GM19025 (cell line): ENCODE results near the gene UNC13B.

Experiments
- ATAC-seq: cut with Tn5 transposase; IDR thresholded peaks from one replicate; pipeline ENCODE4 v1.9.1; 2021; ENCODE audit warnings: mild to moderate bottlenecking, low read depth, moderate library complexity; ENCODE audit not compliant: unreplicated experiment

The UNC13B gene

DNA sequence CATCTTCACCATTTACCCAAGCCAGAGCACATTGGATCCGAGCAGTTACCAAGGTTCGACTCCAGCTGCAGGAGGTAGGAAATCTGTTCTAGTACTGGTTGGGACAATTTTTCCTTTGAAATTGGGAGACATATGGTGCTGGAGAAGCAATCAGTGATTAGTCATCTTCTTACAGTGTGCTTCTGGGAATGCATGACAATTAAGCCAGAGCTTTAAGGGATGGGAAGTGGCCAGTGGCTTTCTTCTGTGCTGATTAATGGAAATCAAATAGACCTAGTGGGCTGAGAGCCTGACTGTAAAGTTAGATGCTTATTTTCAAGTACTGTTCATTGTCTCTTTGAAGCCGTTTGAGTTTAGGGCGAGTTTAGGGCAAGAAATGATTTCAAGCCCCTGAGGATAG is 152.1 kb downstream of the UNC13B start:
- no peak for ATAC-seq

DNA sequence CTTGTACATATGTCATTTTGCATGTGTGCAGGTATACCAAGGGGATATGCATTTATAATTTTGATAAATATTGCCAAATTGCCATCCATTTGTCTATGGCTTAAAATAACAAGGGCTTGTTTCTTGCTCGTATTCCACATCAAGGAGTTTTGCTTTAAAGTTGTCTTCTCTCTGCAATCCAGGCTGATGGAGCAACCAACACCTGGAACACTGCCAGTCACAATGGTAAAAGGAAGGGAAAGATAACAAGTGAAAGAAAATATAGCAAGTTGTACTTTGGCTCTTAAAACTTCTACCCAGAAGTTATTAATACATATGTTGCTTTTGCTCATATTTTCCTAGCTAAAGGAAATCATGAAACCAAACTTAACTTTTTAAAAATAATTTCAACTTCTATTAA is 156.9 kb downstream of the UNC13B start:
- ATAC-seq: no peak

DNA sequence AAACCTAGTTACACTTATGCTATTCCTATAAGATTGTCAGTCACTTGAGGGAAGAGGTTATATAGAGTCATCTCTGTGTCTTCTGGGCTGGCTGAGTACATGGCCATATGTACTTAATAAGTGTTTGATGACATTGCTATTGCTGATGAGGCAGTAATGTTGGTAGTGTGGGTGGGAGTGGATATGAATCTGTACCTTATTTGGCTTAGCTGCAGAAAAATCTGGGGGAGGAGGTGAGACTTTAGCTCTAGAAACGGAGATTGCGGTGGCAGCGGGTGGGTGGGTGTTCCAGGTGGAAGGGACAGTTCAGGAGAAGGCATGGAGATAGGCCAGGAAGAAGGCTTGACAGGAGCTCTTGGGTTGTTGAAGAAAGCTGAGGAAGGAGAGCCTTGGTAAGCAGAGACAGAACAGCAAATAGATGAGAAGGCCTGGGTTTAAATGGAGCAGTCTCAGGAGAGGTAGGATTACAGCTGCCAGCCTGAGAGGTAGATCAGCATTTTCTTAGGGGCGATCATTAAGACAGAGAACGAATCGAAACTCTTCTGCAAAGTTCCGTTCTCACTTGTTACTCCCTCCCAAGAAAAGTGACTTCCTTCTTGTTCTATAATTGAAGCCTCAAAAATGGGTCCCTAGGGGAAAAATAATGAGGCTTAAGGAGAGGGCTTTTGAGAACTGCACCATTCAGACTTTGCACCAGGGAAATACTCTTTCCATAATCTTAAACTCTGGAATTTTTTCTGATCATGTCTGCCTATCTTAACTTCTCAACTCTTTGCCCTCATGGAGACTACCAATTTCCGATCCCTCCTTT is 160.5 kb downstream of the UNC13B start:
- no peak for ATAC-seq

GRCh38 chr9:35324966-35325365 is 163.2 kb downstream of the UNC13B start:
- ATAC-seq: no peak

DNA sequence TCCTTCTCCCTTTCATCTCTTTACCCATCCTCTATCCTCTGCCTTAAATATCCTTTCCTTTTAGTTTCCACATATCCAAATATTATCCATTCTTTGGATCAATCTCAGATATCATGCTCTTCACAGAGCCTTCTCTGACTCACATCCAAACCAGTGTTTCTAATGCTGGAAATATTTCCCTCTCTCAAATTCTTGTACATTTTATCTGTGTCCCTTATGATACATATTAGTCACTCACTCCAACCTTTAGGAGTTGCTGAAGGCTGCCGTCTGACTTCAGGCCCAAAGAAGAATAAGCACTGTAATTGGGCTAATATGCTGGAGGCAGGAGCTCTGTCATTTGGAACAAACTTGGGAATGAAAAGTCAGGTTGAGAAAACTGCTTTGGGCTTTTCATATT is 171.7 kb downstream of the UNC13B start:
- ATAC-seq: no peak

- ATAC-seq: no peak
Measured at GRCh38 chr9:35335164-35335563, 173.4 kb downstream of the UNC13B start.

DNA sequence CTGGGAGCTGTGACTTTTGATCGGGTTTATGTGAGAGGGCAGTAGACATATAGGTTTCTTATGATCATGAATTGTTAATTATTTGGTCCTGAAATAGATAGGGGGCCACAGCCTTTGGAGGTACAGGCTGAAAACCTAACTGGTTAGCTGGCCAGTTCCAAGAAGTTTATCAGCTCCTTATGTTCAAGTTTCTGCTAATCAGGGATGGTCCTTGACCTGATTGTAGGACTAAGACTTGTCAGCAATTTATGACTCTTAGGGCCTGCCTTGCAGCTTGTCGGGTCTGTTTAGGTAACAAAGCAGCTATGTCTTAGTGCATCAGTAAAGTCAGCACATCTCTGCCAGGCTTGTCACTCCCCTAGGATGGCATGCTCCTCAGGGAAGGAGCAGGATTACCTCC is 176.3 kb downstream of the UNC13B start:
- no peak for ATAC-seq

GRCh38 chr9:35338561-35339274 is 176.9 kb downstream of the UNC13B start:
- no peak for ATAC-seq

- ATAC-seq: no peak
Measured at GRCh38 chr9:35340046-35340445, 178.2 kb downstream of the UNC13B start.

DNA sequence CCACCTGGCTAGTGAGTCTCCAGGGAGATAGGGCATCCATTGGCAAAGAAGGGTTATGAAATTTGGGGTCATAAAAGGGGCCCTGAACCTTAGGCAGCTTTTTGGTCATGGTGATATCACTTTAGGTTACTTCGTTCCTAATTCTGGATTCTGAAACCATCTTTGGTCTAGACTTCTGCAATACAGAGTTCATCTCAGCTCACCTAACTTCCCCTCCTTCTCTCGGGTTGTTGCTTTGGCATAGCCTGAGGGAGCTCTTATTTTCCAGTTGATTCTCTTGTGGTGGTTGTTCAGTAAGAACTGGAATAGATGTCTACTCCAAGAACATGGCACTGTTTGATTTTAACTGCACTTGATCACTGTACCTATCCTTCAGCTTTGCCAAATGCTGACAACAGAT is 179.2 kb downstream of the UNC13B start:
- ATAC-seq: no peak

GRCh38 chr9:35341585-35341984 is 179.8 kb downstream of the UNC13B start:
- no peak for ATAC-seq

- ATAC-seq: no peak
Measured at GRCh38 chr9:35342221-35342958, 180.6 kb downstream of the UNC13B start.

DNA sequence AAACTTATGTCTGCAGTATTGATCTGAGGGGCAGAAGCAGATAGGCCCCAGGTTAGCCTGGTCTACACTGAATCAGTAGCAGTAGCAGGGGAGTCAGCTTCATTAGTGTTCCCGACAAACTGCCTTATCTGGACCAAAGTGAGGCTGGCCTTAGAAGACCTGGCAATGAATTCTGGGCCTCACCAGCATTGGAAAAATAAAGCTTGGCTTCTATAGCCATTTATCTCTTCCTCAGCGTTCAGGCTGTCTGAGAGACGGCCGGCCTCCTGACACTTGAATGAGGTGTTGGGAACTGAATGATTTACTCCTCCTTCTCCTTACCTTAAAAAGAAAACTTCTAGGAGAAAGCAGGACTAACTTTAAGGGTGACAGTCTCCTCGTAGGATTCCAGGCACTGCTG is 186.3 kb downstream of the UNC13B start:
- no peak for ATAC-seq

DNA sequence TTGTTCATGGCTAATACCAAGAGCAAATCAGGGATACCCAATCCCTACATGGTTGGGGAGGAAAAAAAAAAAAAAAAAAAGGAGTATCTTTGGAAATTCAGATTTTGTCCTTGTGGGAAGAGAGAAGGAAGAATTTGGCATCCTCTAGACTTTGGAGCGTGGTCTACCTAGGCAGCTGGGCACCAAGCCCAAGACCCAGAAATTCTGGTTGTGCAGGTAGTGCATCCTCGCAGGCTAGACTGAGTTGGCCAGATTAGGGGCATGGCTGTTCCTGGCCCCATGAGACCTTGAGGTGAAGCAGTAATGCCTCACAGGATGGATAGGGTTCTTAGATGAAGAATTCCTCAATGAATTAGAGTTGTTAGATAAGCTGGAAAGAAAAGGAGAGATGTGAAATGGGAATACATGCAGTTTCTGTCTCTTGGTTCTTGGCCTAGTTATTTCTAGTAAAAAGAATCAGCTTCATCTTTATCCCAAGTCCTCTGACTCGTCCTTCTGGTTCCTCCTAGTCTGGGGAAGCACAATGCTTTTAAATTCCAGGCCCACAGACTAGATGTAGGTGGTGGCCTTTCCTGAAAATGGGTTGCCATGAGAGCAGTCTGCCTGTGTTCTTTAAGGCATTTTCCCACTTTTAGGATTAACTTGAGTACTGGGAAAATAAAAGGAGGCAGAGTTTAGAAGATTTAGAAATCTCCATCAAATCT is 187.6 kb downstream of the UNC13B start:
- ATAC-seq: no peak

DNA sequence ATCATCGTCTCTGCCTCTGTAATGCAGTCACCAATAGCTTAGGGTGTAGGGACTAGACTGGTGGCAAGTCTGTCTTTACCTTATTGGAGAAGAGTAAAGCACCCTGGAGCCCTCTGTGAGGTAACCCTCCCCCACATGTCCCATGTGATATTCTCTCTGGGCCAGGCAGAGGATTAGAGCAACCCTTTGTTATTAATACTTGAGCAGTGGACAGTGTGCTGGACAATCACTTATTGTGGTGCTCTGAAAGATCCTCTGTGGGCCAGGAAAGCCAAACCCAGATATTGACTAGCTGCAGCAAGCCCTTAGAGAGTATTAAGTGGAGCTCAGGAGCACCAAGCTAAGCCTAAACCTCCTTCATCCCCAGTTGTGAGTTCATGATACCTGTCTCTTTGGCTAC is 188.4 kb downstream of the UNC13B start:
- no peak for ATAC-seq

GRCh38 chr9:35350827-35351549 is 189.2 kb downstream of the UNC13B start:
- no peak for ATAC-seq

DNA sequence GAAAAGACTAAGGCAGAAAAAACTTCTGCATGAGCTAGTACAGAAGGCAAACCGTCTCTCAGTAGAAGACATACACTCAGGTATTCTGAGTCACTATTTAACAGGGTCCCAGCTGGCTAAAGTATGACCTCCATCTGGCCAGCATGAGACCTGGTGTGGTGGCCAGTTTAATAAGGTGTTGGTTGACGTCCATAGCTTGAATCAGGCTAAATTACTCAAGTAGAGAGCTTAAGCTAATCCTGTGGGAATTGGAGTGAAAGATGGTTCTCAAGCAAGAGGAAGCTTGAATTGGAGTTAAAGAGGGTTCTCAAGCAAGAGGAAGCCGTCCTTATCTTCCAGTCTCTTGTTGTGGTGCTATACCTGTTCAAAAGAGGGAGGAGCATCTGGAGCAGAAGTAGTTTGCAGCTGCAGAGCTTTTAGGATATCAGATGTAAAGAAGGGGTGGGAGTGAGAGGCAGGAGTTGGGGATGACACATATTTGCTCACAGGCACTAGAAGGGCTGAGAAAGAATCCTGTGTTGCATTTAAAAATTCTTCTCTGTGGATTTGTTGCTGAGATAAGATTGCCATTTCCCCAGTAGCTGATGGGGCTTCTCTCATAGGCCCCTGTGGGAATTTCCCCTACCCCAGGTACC is 192.0 kb downstream of the UNC13B start:
- ATAC-seq: no peak

GRCh38 chr9:35355939-35356338 is 194.1 kb downstream of the UNC13B start:
- ATAC-seq: no peak

- no peak for ATAC-seq
Measured at GRCh38 chr9:35357116-35357515, 195.3 kb downstream of the UNC13B start.

- no peak for ATAC-seq
Measured at GRCh38 chr9:35357826-35358225, 196.0 kb downstream of the UNC13B start.
